GM12872 (cell line): ENCODE measurements around the gene FGFR4.

Source experiments
- TF ChIP-seq, protein P1 (sequence below): IDR thresholded peaks from 3 replicates; pipeline ENCODE4 v1.5.1; 2011; ENCODE audit warnings: low read depth, mild to moderate bottlenecking, low read length, moderate library complexity; ENCODE audit not compliant: insufficient read depth

The FGFR4 gene

GRCh38 chr5:177086654-177087397 lies at the start of gene FGFR4:
Gene FGFR4, plus strand, starts transcription at chr5:177086915. Its CDS starts 2,688 bp downstream, at chr5:177089603.
- TF ChIP-seq, protein P1, sequence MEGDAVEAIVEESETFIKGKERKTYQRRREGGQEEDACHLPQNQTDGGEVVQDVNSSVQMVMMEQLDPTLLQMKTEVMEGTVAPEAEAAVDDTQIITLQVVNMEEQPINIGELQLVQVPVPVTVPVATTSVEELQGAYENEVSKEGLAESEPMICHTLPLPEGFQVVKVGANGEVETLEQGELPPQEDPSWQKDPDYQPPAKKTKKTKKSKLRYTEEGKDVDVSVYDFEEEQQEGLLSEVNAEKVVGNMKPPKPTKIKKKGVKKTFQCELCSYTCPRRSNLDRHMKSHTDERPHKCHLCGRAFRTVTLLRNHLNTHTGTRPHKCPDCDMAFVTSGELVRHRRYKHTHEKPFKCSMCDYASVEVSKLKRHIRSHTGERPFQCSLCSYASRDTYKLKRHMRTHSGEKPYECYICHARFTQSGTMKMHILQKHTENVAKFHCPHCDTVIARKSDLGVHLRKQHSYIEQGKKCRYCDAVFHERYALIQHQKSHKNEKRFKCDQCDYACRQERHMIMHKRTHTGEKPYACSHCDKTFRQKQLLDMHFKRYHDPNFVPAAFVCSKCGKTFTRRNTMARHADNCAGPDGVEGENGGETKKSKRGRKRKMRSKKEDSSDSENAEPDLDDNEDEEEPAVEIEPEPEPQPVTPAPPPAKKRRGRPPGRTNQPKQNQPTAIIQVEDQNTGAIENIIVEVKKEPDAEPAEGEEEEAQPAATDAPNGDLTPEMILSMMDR = peak; percentile 74

DNA sequence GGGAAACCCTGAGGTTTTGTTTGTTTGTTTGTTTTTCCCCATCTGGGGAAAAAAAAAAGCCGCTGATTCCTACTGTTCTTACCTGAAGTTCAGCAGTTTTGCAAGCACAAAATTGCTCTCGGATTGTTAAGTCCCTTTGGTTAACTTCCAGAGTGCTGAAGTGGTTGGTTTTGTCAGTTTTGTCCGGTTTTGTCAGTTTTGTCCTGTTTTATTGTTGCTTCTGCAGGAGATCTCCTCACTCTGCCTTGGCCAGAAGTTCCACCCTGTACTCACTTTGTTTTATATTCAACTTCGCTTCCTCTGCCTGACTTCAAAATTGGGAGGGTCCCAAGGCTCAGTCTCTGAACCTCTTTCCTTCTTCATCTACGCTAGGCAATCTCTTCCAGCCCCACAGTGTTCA lies 49.8 kb upstream of the FGFR4 start:
- TF ChIP-seq, protein P1 = no peak

GRCh38 chr5:177040814-177041420 lies 45.8 kb upstream of the FGFR4 start:
- TF ChIP-seq, protein P1 = no peak

- TF ChIP-seq, protein P1 = 0 out of 3 replicates have a peak, but pooled peaks have one; percentile 3
Observed at GRCh38 chr5:177041936-177042335, 44.8 kb upstream of the FGFR4 start.

GRCh38 chr5:177043114-177043513 lies 43.6 kb upstream of the FGFR4 start:
- TF ChIP-seq, protein P1 = no peak

DNA sequence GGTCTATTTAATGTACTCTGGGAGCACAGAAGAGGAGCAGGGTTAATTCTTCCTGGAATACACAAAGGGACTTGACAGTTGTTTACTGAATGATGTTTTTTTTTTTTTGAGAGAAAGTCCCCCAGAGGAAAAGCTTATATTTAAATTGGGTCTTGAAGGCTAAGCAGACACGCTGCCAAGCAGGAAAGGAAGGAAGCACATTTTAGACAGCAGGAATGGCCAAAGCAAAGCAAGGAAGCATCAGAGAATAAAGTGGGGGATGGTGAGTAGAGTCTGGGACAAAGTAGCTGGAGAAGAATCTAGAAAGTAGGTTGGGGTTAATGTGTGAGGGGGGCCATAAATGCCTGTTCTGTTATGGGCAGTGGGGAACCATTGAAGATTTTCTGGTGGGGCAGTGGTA lies 42.8 kb upstream of the FGFR4 start:
- TF ChIP-seq, protein P1 = no peak

DNA sequence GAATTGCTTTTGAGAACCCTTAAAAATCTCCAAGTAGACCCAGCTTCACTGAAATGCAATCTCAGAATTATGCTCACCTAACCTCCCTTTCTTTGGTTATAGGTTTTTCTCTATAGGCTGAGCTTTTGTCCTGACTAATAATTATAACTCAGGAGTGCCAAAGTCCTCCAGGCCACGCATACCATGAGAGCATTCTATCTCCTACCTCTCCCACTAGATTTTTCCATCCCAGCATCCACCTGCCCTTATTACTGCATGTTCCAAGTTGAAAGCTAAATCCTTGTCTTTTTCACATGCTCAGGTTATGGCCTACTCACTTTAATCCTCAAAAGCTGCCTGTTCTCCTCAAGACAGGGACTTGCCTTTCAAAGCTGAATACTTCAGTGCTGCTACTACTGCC lies 42.1 kb upstream of the FGFR4 start:
- TF ChIP-seq, protein P1 = no peak
